WTC11 (cell line): ENCODE data around the gene CCDC43.

ENCODE experiments used
- CTCF ChIP-seq: fragments of 200-600 bp; IDR thresholded peaks from 2 replicates; pipeline ENCODE4 v1.8.0; 2022; ENCODE audit warnings: antibody characterized with exemption
- MAX ChIP-seq: sonication (generic); formaldehyde crosslinking; IDR thresholded peaks from 2 replicates; pipeline ENCODE4 v1.8.0; 2022; ENCODE audit warnings: mild to moderate bottlenecking, missing genetic modification reagents
- MXD4 ChIP-seq: fragments of 250-450 bp; sonication (Bioruptor Pico); IDR thresholded peaks from 2 replicates; pipeline ENCODE4 v1.8.0; 2021; ENCODE audit warnings: mild to moderate bottlenecking, moderate library complexity, borderline replicate concordance
- SP1 ChIP-seq: sonication (generic); formaldehyde crosslinking; conservative IDR thresholded peaks from 2 replicates; pipeline ENCODE4 v1.8.1; 2022; ENCODE audit warnings: missing genetic modification reagents
- ZNF512 ChIP-seq: sonication (generic); formaldehyde crosslinking; IDR thresholded peaks from 2 replicates; pipeline ENCODE4 v1.8.1; 2022; ENCODE audit warnings: missing genetic modification reagents, borderline replicate concordance

- TF ChIP-seq CTCF (no peak), ZNF512 (CRISPR knock-in tag) (no peak), MXD4 (CRISPR knock-in tag) (no peak), SP1 (CRISPR knock-in tag) (no peak), MAX (CRISPR knock-in tag) (no peak)
Observed at GRCh38 chr17:44646280-44646679, 43.3 kb downstream of the CCDC43 start.
